ENCODE data around the gene SIAE. TPM values are rescaled to one million over a fixed set of nuclear protein-coding genes. Genes with fewer than 3 reads are reported as not detected.
A peak's percentile ranks its signal among the peaks of the same experiment; 100 is the strongest.

SIAE gene
- total and polyA plus RNA-seq, 8 donors: 13.3 to 71.5 (median 16.2) TPM

DNA sequence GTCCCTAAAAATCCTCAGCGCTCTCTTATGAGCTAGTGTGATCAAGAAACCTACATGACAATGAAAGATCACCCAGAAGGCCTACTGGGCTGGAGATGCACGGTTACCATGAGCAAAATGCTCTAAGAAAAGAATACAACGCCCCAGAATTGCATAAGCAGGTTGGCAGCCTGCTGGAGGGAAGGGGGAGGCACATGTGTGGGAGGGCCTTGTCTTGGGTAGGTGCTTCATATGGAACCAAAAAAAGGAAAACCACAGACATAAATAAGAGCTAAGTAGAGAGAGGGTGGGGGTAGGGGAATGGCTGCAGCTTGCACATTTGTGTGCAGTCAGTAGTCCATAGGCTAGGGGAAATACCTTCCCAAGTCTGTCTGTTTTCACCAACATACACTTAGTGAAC is 2.8 kb downstream of the SIAE start:
- peaks cover 0 to 4% of the 10 kb centered on the region in 2 donors for H3K36me3 ChIP-seq
- intact Hi-C loops (cut with DNase I): loop anchor here (5.0 to 10.0 kb wide), 2 partner anchors 84 to 92 kb away; partner anchors contain the start of genes ESAM (in 1 of the 2) and VSIG2 (in 1 of the 2)
- H3K27me3 ChIP-seq: no peaks in the 10 kb centered on the region
- H3K4me1 ChIP-seq: peaks cover 5 to 47% of the 10 kb centered on the region in 2 donors
- H3K27ac ChIP-seq: no peak overlapping the region
- TF ChIP-seq, protein P1, sequence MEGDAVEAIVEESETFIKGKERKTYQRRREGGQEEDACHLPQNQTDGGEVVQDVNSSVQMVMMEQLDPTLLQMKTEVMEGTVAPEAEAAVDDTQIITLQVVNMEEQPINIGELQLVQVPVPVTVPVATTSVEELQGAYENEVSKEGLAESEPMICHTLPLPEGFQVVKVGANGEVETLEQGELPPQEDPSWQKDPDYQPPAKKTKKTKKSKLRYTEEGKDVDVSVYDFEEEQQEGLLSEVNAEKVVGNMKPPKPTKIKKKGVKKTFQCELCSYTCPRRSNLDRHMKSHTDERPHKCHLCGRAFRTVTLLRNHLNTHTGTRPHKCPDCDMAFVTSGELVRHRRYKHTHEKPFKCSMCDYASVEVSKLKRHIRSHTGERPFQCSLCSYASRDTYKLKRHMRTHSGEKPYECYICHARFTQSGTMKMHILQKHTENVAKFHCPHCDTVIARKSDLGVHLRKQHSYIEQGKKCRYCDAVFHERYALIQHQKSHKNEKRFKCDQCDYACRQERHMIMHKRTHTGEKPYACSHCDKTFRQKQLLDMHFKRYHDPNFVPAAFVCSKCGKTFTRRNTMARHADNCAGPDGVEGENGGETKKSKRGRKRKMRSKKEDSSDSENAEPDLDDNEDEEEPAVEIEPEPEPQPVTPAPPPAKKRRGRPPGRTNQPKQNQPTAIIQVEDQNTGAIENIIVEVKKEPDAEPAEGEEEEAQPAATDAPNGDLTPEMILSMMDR (IDR thresholded peaks at IDR 0.05): no peak
- DNase-seq (no peak), ATAC-seq (no peak)
- no peaks in the 10 kb centered on the region for H3K9me3 ChIP-seq
- no peak overlapping the region for H3K4me3 ChIP-seq

DNA sequence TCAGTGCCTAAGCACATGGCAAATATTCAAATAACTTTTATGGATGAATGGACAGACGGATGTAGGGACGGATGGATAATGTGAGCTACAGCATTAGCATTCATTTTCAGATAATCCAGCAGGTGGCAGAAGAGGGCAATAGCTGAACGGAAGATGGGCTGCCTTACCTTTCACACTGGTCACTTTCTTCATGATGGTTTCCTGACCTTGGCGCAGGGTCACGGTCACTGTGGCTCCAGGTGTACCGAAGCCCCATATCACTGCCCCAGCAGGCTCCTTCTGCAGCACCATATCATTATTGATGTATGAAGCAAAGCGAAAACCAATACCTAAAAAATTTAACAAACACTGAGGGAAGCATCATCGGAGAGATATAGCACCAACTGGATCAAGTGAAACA is 4.3 kb downstream of the SIAE start:
- Histone ChIP-seq H3K4me1 (peaks cover 1 to 32% of the 10 kb centered on the region in 2 donors), H3K27ac (no peak overlapping the region), H3K36me3 (peaks cover 0 to 4% of the 10 kb centered on the region in 2 donors), H3K27me3 (no peaks in the 10 kb centered on the region), H3K9me3 (no peaks in the 10 kb centered on the region), H3K4me3 (no peak overlapping the region)
- intact Hi-C loops (cut with DNase I): loop anchor here in 1 of 2 donors (5.0 kb wide), 1 partner anchor 168 kb away; no protein-coding TSS in a partner anchor
- DNase-seq (peak in 2 of 4 donors; percentile 32 to 62), ATAC-seq (peak; percentile 34)
- TF ChIP-seq, protein P1 (IDR thresholded peaks at IDR 0.05): peak; percentile 75 to 76

DNA sequence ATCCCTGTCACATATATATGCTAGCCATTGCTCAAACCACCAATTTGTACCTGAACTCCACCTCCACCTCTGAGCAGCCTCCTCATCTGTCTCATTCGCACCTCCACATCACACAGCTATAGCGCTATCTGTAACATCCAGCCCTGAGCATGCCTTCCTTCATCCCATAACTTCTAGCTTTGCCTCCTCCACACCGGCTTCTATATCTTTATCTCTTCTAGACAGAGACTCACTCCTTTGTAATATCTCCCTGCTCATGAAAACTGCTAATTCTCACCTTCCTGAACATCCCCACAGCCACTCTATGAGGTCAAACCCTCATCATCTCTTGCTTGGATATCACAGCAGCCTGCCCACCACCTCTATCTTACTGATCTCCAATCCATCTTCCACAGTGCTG is 5.9 kb downstream of the SIAE start:
- no peaks in the 10 kb centered on the region for H3K9me3 ChIP-seq
- TF ChIP-seq, protein P1 (IDR thresholded peaks at IDR 0.05): no peak
- no peak overlapping the region for H3K27ac ChIP-seq
- H3K36me3 ChIP-seq: peaks cover 0 to 4% of the 10 kb centered on the region in 2 donors
- DNase-seq (no peak), ATAC-seq (no peak)
- peaks cover 0 to 27% of the 10 kb centered on the region in 2 donors for H3K4me1 ChIP-seq
- intact Hi-C loops (cut with DNase I): loop anchor here in 1 of 2 donors (5.0 kb wide), 1 partner anchor 170 kb away; no protein-coding TSS in a partner anchor
- no peaks in the 10 kb centered on the region for H3K27me3 ChIP-seq
- no peak overlapping the region for H3K4me3 ChIP-seq

DNA sequence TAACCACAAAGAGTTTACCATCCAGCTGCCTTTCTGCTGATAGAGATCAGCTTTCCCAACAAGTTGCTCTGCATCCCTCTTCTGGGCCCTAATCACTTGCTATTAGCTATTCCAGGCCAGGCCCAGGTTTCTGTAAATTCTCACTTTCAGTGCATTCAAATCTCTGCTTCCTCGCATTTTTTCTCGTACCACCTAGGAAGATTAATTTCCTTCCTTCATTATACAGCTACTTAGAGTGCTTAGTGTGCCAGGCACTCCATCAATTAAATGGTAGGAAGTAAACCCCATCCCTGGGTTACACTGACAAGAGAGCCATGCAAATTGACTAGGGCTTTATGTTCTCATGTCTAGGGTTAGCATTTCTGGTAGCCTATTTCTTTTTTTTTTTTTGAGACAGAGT is 9.7 kb downstream of the SIAE start:
- ATAC-seq (no peak), DNase-seq (no peak)
- no peak overlapping the region for H3K4me3 ChIP-seq
- no peak overlapping the region for H3K27ac ChIP-seq
- no peaks in the 10 kb centered on the region for H3K27me3 ChIP-seq
- H3K4me1 ChIP-seq: no peaks in the 10 kb centered on the region
- H3K9me3 ChIP-seq: no peaks in the 10 kb centered on the region
- intact Hi-C loops (cut with DNase I): no loop called here
- peaks cover 0 to 4% of the 10 kb centered on the region in 2 donors for H3K36me3 ChIP-seq
- TF ChIP-seq, protein P1 (IDR thresholded peaks at IDR 0.05): no peak

DNA sequence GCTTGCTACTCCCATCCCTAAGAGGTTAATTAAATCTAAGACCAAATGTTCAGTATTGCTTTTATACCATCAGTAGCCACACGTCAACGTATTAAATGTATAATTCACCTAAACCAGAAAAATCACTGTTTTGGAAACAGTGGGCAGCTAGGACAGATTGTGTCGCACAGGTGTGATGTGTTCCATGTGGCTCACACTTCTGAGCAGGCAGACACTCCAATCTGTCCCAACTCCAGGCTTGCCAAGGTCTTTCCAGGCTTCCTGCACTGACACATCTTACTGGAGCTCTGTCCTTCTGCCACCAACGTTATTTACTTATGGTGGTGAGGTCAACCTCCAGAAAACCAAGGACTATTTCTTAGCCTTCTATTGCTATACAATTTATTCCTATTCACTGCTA is 11.4 kb downstream of the SIAE start:
- no peak overlapping the region for H3K27ac ChIP-seq
- TF ChIP-seq, protein P1 (IDR thresholded peaks at IDR 0.05): no peak
- DNase-seq (no peak), ATAC-seq (no peak)
- no peak overlapping the region for H3K4me3 ChIP-seq
- H3K27me3 ChIP-seq: no peaks in the 10 kb centered on the region
- H3K9me3 ChIP-seq: no peaks in the 10 kb centered on the region
- intact Hi-C loops (cut with DNase I): no loop called here
- no peaks in the 10 kb centered on the region for H3K4me1 ChIP-seq
- H3K36me3 ChIP-seq: peaks cover 0 to 1% of the 10 kb centered on the region in 2 donors

All from left lung (tissue), 10 donors.